Measurements from ENCODE around the gene CAPN14.
A peak's percentile ranks its signal among the peaks of the same experiment; 100 is the strongest.

Gene CAPN14

DNA sequence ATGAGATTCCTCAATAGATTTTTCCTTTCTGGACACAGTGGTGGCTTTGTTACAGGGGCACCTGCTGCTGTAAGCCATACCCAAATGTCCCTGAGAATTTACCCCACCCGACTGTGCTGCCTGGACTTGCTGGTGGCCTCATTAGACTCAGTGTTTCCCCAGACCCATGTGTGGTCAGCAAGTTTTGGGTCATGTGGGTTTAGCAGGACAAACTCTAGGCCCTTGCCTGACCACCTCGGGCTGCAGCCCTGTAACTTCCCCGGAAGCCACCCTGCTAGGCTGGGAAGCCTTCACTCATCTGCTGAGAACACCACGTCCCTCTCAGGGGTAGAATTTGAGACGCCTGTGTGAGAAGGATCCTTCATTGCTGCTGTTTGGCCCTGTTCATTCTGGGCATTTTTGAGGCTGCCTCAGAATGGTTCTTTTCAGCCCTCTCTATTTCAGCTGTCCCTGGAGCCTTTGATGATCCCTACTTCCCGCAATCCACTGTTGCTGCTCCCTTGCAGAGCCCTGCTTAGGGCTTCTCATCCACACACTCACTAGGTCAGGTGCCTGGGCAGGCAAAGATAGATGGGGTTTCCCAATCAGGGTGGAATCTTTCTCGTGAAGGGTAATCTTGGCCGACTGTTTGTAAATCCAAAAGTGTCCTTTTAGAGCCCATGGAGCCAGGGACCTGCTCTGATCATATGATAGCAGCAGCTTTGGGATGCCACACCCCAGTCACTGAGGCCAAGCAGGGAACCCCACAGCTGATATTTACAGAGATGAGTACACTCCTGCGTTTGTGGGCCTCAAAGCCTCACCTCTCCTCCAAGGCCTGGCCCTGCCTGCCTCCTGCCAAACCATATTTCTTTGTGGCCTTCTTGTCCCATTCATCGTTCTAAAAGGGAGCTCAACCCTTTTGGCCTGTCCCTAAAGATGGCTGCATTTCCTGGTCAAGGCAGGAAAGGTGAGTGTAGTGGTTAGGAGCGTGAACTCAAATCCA, 23.4 kb upstream of the CAPN14 start:
- Histone ChIP-seq H3K9ac (ENCODE audit: low read length) (no peak overlapping the region), H3K36me3 (ENCODE audit: control insufficient read depth, low read depth, low read length) (no peaks in the 10 kb centered on the region), H3K4me1 (ENCODE audit: control insufficient read depth, low read depth, low read length) (no peaks in the 10 kb centered on the region), H3K27ac (ENCODE audit: low read length) (no peak overlapping the region), H3K9me3 (ENCODE audit: control insufficient read depth, low read depth, low read length) (no peaks in the 10 kb centered on the region), H3K27me3 (ENCODE audit: control insufficient read depth, insufficient read depth, low read length) (no peaks in the 10 kb centered on the region), H3K4me3 (ENCODE audit: low read length) (no peak overlapping the region)

- Histone ChIP-seq H3K9me3 (ENCODE audit: control insufficient read depth, low read depth, low read length) (no peaks in the 10 kb centered on the region), H3K27me3 (ENCODE audit: control insufficient read depth, insufficient read depth, low read length) (peaks cover 7% of the 10 kb centered on the region), H3K4me3 (ENCODE audit: low read length) (no peak overlapping the region), H3K27ac (ENCODE audit: low read length) (no peak overlapping the region), H3K9ac (ENCODE audit: low read length) (no peak overlapping the region), H3K4me1 (ENCODE audit: control insufficient read depth, low read depth, low read length) (no peaks in the 10 kb centered on the region), H3K36me3 (ENCODE audit: control insufficient read depth, low read depth, low read length) (no peaks in the 10 kb centered on the region)
Observed at GRCh38 chr2:31239593-31240177, 22.4 kb upstream of the CAPN14 start.

GRCh38 chr2:31238906-31239592, 21.7 kb upstream of the CAPN14 start:
- no peaks in the 10 kb centered on the region for H3K36me3 ChIP-seq (ENCODE audit: control insufficient read depth, low read depth, low read length)
- H3K9ac ChIP-seq (ENCODE audit: low read length): no peak overlapping the region
- H3K27ac ChIP-seq (ENCODE audit: low read length): no peak overlapping the region
- no peaks in the 10 kb centered on the region for H3K9me3 ChIP-seq (ENCODE audit: control insufficient read depth, low read depth, low read length)
- H3K4me3 ChIP-seq (ENCODE audit: low read length): no peak overlapping the region
- H3K27me3 ChIP-seq (ENCODE audit: control insufficient read depth, insufficient read depth, low read length): peaks cover 10% of the 10 kb centered on the region
- no peaks in the 10 kb centered on the region for H3K4me1 ChIP-seq (ENCODE audit: control insufficient read depth, low read depth, low read length)

GRCh38 chr2:31238126-31238905, 21.0 kb upstream of the CAPN14 start:
- H3K4me1 ChIP-seq (ENCODE audit: control insufficient read depth, low read depth, low read length): peaks cover 3% of the 10 kb centered on the region
- H3K36me3 ChIP-seq (ENCODE audit: control insufficient read depth, low read depth, low read length): no peaks in the 10 kb centered on the region
- no peak overlapping the region for H3K4me3 ChIP-seq (ENCODE audit: low read length)
- no peak overlapping the region for H3K27ac ChIP-seq (ENCODE audit: low read length)
- no peaks in the 10 kb centered on the region for H3K9me3 ChIP-seq (ENCODE audit: control insufficient read depth, low read depth, low read length)
- peaks cover 10% of the 10 kb centered on the region for H3K27me3 ChIP-seq (ENCODE audit: control insufficient read depth, insufficient read depth, low read length)
- no peak overlapping the region for H3K9ac ChIP-seq (ENCODE audit: low read length)

- H3K27ac ChIP-seq (ENCODE audit: low read length): no peak overlapping the region
- peaks cover 4% of the 10 kb centered on the region for H3K4me1 ChIP-seq (ENCODE audit: control insufficient read depth, low read depth, low read length)
- peaks cover 10% of the 10 kb centered on the region for H3K27me3 ChIP-seq (ENCODE audit: control insufficient read depth, insufficient read depth, low read length)
- H3K9ac ChIP-seq (ENCODE audit: low read length): no peak overlapping the region
- no peaks in the 10 kb centered on the region for H3K9me3 ChIP-seq (ENCODE audit: control insufficient read depth, low read depth, low read length)
- H3K36me3 ChIP-seq (ENCODE audit: control insufficient read depth, low read depth, low read length): no peaks in the 10 kb centered on the region
- no peak overlapping the region for H3K4me3 ChIP-seq (ENCODE audit: low read length)
Observed at GRCh38 chr2:31237348-31238017, 20.2 kb upstream of the CAPN14 start.

DNA sequence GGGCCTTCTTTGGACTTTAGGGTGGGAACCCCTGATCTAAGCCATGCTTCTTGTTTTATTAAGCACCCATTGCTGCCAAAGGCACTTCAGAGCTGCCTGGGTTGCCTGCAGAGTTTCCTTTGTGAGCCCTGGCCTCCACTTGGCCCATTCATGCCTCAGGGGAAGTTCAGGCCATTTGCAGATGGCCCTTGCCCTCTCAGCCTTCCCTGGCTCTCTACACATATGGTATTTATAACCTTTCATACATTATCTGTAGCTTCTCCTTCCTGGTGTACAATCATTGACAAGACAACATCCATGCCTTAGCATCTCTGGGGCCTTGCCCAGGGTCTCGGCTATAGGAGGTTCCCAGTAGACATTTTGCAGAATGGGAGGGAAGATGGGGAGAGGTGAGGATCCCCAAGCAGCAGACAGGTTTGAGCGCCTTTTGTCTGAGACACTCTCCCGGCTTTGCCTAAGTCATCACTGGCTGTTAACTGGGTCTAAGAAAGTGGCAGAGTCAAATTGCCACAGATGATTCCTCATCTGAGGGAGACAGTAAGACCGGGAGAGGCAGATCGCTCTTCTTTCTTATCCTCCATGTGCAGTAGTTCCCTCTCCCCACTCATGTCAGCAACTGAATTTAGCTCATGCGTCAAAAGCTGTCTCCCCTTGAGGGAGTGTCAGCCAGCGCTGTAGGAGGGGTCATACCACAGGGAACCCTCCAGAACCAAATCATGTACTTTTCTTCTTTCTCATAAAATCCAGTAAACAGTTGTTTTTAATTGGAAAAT, 19.3 kb upstream of the CAPN14 start:
- Histone ChIP-seq H3K27ac (ENCODE audit: low read length) (no peak overlapping the region), H3K9ac (ENCODE audit: low read length) (no peak overlapping the region), H3K4me1 (ENCODE audit: control insufficient read depth, low read depth, low read length) (peaks cover 4% of the 10 kb centered on the region), H3K4me3 (ENCODE audit: low read length) (no peak overlapping the region), H3K9me3 (ENCODE audit: control insufficient read depth, low read depth, low read length) (no peaks in the 10 kb centered on the region), H3K36me3 (ENCODE audit: control insufficient read depth, low read depth, low read length) (no peaks in the 10 kb centered on the region), H3K27me3 (ENCODE audit: control insufficient read depth, insufficient read depth, low read length) (peaks cover 10% of the 10 kb centered on the region)

DNA sequence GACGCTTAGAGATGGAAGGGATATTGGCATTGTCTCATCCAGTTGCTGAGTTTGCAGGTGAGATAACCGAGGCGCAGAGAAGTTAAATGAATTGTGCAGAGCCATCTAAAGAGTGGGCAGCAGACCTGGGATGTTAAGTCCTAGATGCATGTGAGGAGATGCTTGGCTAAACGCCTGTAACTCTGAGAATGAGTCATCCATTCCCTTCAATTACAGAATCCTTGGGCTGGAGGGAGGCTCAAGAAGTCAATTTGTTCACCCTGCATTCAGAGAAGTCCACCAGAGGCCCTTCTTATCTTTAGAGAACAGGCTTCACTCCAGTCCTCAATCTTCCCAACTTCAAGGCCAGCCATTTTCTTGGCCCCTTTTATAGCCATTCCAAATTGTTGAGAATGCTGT, 18.2 kb upstream of the CAPN14 start:
- no peak overlapping the region for H3K4me3 ChIP-seq (ENCODE audit: low read length)

DNA sequence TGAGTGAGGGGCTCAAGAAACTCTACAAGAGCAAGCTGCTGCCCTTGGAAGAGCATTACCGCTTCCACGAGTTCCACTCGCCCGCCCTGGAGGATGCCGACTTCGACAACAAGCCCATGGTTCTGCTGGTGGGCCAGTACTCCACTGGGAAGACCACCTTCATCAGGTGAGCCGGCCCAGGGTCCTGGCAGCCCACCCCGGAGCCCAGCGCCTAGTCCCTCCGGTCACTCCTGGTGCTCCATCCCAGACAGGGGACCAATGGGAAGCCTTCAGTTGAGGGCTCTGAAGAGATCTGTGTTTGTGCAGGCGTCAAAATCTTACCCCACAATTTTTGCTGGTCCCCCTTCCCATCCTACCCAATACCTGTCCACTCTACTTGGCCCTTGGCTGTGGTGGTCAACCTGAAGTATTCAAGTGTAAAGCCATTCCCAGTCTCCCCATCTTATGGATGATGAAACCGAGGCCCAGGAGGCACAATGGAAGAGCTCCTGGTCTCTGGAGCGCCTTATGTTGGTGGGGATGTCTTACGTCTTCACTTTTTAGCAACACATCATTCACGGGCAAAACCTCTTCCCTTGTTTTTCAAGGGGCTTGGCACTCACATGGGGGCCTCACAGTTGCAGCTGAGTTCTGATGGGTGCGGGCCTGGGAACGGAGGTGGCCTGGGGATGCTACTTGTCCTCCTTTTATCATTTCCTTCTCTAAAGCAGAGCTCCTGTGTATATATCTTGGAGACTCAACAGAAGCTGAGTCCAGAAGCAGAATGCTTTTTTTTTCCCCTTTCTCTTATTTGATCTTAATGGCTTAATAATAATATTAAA, 17.6 kb upstream of the CAPN14 start:
- H3K27ac ChIP-seq (ENCODE audit: low read length): no peak overlapping the region
- H3K9me3 ChIP-seq (ENCODE audit: control insufficient read depth, low read depth, low read length): no peaks in the 10 kb centered on the region
- H3K36me3 ChIP-seq (ENCODE audit: control insufficient read depth, low read depth, low read length): no peaks in the 10 kb centered on the region
- no peak overlapping the region for H3K9ac ChIP-seq (ENCODE audit: low read length)
- peaks cover 10% of the 10 kb centered on the region for H3K27me3 ChIP-seq (ENCODE audit: control insufficient read depth, insufficient read depth, low read length)
- peaks cover 4% of the 10 kb centered on the region for H3K4me1 ChIP-seq (ENCODE audit: control insufficient read depth, low read depth, low read length)
- peak overlapping the region; percentile 80 for H3K4me3 ChIP-seq (ENCODE audit: low read length)

More for the DNA sequence above, 18.2 kb upstream of the CAPN14 start:
- H3K36me3 ChIP-seq (ENCODE audit: control insufficient read depth, low read depth, low read length): no peaks in the 10 kb centered on the region
- peaks cover 10% of the 10 kb centered on the region for H3K27me3 ChIP-seq (ENCODE audit: control insufficient read depth, insufficient read depth, low read length)
- no peaks in the 10 kb centered on the region for H3K9me3 ChIP-seq (ENCODE audit: control insufficient read depth, low read depth, low read length)
- no peak overlapping the region for H3K27ac ChIP-seq (ENCODE audit: low read length)
- peaks cover 4% of the 10 kb centered on the region for H3K4me1 ChIP-seq (ENCODE audit: control insufficient read depth, low read depth, low read length)
- no peak overlapping the region for H3K9ac ChIP-seq (ENCODE audit: low read length)

GRCh38 chr2:31233741-31234682, 16.7 kb upstream of the CAPN14 start, which contains the start of gene EHD3:
TSS of gene EHD3 (plus strand) at chr2:31234152. CDS start at chr2:31234622, 470 bp downstream.
- peak within 1 kb of the TSS; percentile 80 for H3K4me3 ChIP-seq (ENCODE audit: low read length)
- H3K36me3 ChIP-seq (ENCODE audit: control insufficient read depth, low read depth, low read length): no peaks in the 10 kb centered on the region
- H3K9ac ChIP-seq (ENCODE audit: low read length): no peak within 1 kb of the TSS
- H3K9me3 ChIP-seq (ENCODE audit: control insufficient read depth, low read depth, low read length): no peaks in the 10 kb centered on the region
- H3K27me3 ChIP-seq (ENCODE audit: control insufficient read depth, insufficient read depth, low read length): peaks cover 10% of the 10 kb centered on the region
- no peak within 1 kb of the TSS for H3K27ac ChIP-seq (ENCODE audit: low read length)
- peaks cover 4% of the 10 kb centered on the region for H3K4me1 ChIP-seq (ENCODE audit: control insufficient read depth, low read depth, low read length)

Data from iPS-18a (cell line).